Activated T-cell treated with anti-CD3 and anti-CD28 coated beads, Interleukin-2, amount 50 U/mL, for 48 hours (primary cell): ENCODE measurements around the gene SUCLG2.
"Not testable (repeated sequence)": the region's sequence is repeated elsewhere in the genome, so short reads cannot be mapped to it uniquely, and the experiment has no call there.

ENCODE experiments used
- DNase-seq, 2 experiments: peaks; one replicate each; pipeline ENCODE4 v3.0.0-alpha.2; 2020

The SUCLG2 gene

GRCh38 chr3:67557848-67558355 is 96.5 kb downstream of the SUCLG2 start:
- DNase-seq = no peak

- no peak for DNase-seq
These were observed 102.9 kb downstream of the SUCLG2 start for GRCh38 chr3:67551361-67552016.

GRCh38 chr3:67550541-67550940 is 103.9 kb downstream of the SUCLG2 start:
- DNase-seq = no peak

- not testable (repeated sequence) for DNase-seq
These were observed 111.7 kb downstream of the SUCLG2 start for GRCh38 chr3:67542502-67543250.

GRCh38 chr3:67540198-67540894 is 114.1 kb downstream of the SUCLG2 start:
- no peak for DNase-seq

GRCh38 chr3:67537203-67537602 is 117.2 kb downstream of the SUCLG2 start:
- DNase-seq = not testable (repeated sequence)

- DNase-seq = no peak
These were observed 119.4 kb downstream of the SUCLG2 start for GRCh38 chr3:67535006-67535405.

GRCh38 chr3:67534594-67534993 is 119.8 kb downstream of the SUCLG2 start:
- no peak for DNase-seq

GRCh38 chr3:67531181-67532101 is 123.0 kb downstream of the SUCLG2 start:
- DNase-seq = no peak

GRCh38 chr3:67529915-67530314 is 124.5 kb downstream of the SUCLG2 start:
- no peak for DNase-seq

- DNase-seq = no peak
These were observed 125.1 kb downstream of the SUCLG2 start for GRCh38 chr3:67529337-67529736.

GRCh38 chr3:67526246-67526645 is 128.2 kb downstream of the SUCLG2 start:
- DNase-seq = no peak

- no peak for DNase-seq
These were observed 130.4 kb downstream of the SUCLG2 start for GRCh38 chr3:67524046-67524445.

GRCh38 chr3:67522081-67522480 is 132.3 kb downstream of the SUCLG2 start:
- DNase-seq = no peak

- DNase-seq = no peak
These were observed 133.3 kb downstream of the SUCLG2 start for GRCh38 chr3:67521053-67521646.

- DNase-seq = no peak
These were observed 136.2 kb downstream of the SUCLG2 start for GRCh38 chr3:67518236-67518635.

- no peak for DNase-seq
These were observed 136.6 kb downstream of the SUCLG2 start for GRCh38 chr3:67517781-67518180.

GRCh38 chr3:67516496-67516895 is 137.9 kb downstream of the SUCLG2 start:
- no peak for DNase-seq

GRCh38 chr3:67515778-67516177 is 138.6 kb downstream of the SUCLG2 start:
- DNase-seq = no peak

- DNase-seq = no peak
These were observed 144.8 kb downstream of the SUCLG2 start for GRCh38 chr3:67509471-67510075.

- DNase-seq = no peak
These were observed 146.8 kb downstream of the SUCLG2 start for GRCh38 chr3:67507584-67507983.

GRCh38 chr3:67500709-67501108 is 153.7 kb downstream of the SUCLG2 start:
- no peak for DNase-seq
